Measurements from ENCODE around the gene C1QTNF2.

The C1QTNF2 gene

GRCh38 chr5:160361624-160362228, 8.7 kb downstream of the C1QTNF2 start:
- TF ChIP-seq ZNF274 (IDR thresholded peaks at IDR 0.05; ENCODE audit: low read depth, low read length): no peak
- no peak overlapping the region for H3K4me3 ChIP-seq (ENCODE audit: low read length)

- no peak overlapping the region for H3K4me3 ChIP-seq (ENCODE audit: low read length)
- TF ChIP-seq ZNF274 (IDR thresholded peaks at IDR 0.05; ENCODE audit: low read depth, low read length): no peak
Observed at GRCh38 chr5:160360310-160360709, 10.1 kb downstream of the C1QTNF2 start.

- no peak for TF ChIP-seq ZNF274 (IDR thresholded peaks at IDR 0.05; ENCODE audit: low read depth, low read length)
- no peak overlapping the region for H3K4me3 ChIP-seq (ENCODE audit: low read length)
Observed at GRCh38 chr5:160359816-160360215, 10.6 kb downstream of the C1QTNF2 start.

GRCh38 chr5:160359242-160359641, 11.2 kb downstream of the C1QTNF2 start:
- TF ChIP-seq ZNF274 (IDR thresholded peaks at IDR 0.05; ENCODE audit: low read depth, low read length): no peak
- no peak overlapping the region for H3K4me3 ChIP-seq (ENCODE audit: low read length)

- H3K4me3 ChIP-seq (ENCODE audit: low read length): no peak overlapping the region
- no peak for TF ChIP-seq ZNF274 (IDR thresholded peaks at IDR 0.05; ENCODE audit: low read depth, low read length)
Observed at GRCh38 chr5:160357861-160358411, 12.5 kb downstream of the C1QTNF2 start.

- no peak for TF ChIP-seq ZNF274 (IDR thresholded peaks at IDR 0.05; ENCODE audit: low read depth, low read length)
- no peak overlapping the region for H3K4me3 ChIP-seq (ENCODE audit: low read length)
Observed at GRCh38 chr5:160357394-160357793, 13.0 kb downstream of the C1QTNF2 start.

GRCh38 chr5:160356550-160357347, 13.7 kb downstream of the C1QTNF2 start:
- TF ChIP-seq ZNF274 (IDR thresholded peaks at IDR 0.05; ENCODE audit: low read depth, low read length): no peak

GRCh38 chr5:160354666-160355065, 15.8 kb downstream of the C1QTNF2 start:
- no peak overlapping the region for H3K4me3 ChIP-seq (ENCODE audit: low read length)
- no peak for TF ChIP-seq ZNF274 (IDR thresholded peaks at IDR 0.05; ENCODE audit: low read depth, low read length)

More at GRCh38 chr5:160356550-160357347, 13.7 kb downstream of the C1QTNF2 start:
- no peak overlapping the region for H3K4me3 ChIP-seq (ENCODE audit: low read length)

- TF ChIP-seq ZNF274 (IDR thresholded peaks at IDR 0.05; ENCODE audit: low read depth, low read length): no peak
- no peak overlapping the region for H3K4me3 ChIP-seq (ENCODE audit: low read length)
Observed at GRCh38 chr5:160353379-160353778, 17.0 kb downstream of the C1QTNF2 start.

GRCh38 chr5:160352308-160352707, 18.1 kb downstream of the C1QTNF2 start:
- no peak for TF ChIP-seq ZNF274 (IDR thresholded peaks at IDR 0.05; ENCODE audit: low read depth, low read length)
- no peak overlapping the region for H3K4me3 ChIP-seq (ENCODE audit: low read length)

GRCh38 chr5:160349935-160350303, 20.5 kb downstream of the C1QTNF2 start:
- TF ChIP-seq ZNF274 (IDR thresholded peaks at IDR 0.05; ENCODE audit: low read depth, low read length): no peak
- H3K4me3 ChIP-seq (ENCODE audit: low read length): no peak overlapping the region

GRCh38 chr5:160349249-160349934, 21.0 kb downstream of the C1QTNF2 start:
- TF ChIP-seq ZNF274 (IDR thresholded peaks at IDR 0.05; ENCODE audit: low read depth, low read length): no peak
- no peak overlapping the region for H3K4me3 ChIP-seq (ENCODE audit: low read length)

- H3K4me3 ChIP-seq (ENCODE audit: low read length): no peak overlapping the region
- TF ChIP-seq ZNF274 (IDR thresholded peaks at IDR 0.05; ENCODE audit: low read depth, low read length): no peak
Observed at GRCh38 chr5:160348080-160348479, 22.3 kb downstream of the C1QTNF2 start.

- TF ChIP-seq ZNF274 (IDR thresholded peaks at IDR 0.05; ENCODE audit: low read depth, low read length): no peak
Observed at GRCh38 chr5:160347448-160347847, 23.0 kb downstream of the C1QTNF2 start.

More at GRCh38 chr5:160347448-160347847, 23.0 kb downstream of the C1QTNF2 start:
- no peak overlapping the region for H3K4me3 ChIP-seq (ENCODE audit: low read length)
